ENCODE measurements around the gene SH3RF2. TPM values are rescaled to one million over a fixed set of nuclear protein-coding genes. Genes with fewer than 3 reads are reported as not detected.
"Not testable (repeated sequence)": the region's sequence is repeated elsewhere in the genome, so short reads cannot be mapped to it uniquely, and the experiment has no call there.

SH3RF2 gene
- total RNA-seq, 1 experiment from 2014 or later = not detected

- Histone ChIP-seq H4K20me1 (ENCODE audit: insufficient read depth, low read depth, low read length) (no peaks in the 10 kb centered on the region), H3K4me2 (ENCODE audit: low read depth, low read length, poor library complexity, severe bottlenecking) (no peak overlapping the region), H3K27me3 (ENCODE audit: low read length) (no peaks in the 10 kb centered on the region), H2AFZ (ENCODE audit: low read length) (no peak overlapping the region), H3K9ac (ENCODE audit: low read length) (no peak overlapping the region), H3K4me1 (ENCODE audit: low read length) (peaks cover 6% of the 10 kb centered on the region; the same call in 1 of the 2 replicates), H3K27ac (ENCODE audit: low read length) (no peak overlapping the region), H3K36me3 (ENCODE audit: insufficient read depth, low read length) (no peaks in the 10 kb centered on the region), H3K4me3 (ENCODE audit: low read length) (no peak overlapping the region), H3K9me2 (replicated peaks; ENCODE audit: insufficient read depth, low read length) (no peaks in the 10 kb centered on the region), H3K79me2 (ENCODE audit: low read length) (no peaks in the 10 kb centered on the region), H3K9me3 (ENCODE audit: low read length) (no peaks in the 10 kb centered on the region)
- no peak for DNase-seq
Measured at GRCh38 chr5:146098047-146098446, 161.7 kb downstream of the SH3RF2 start.

- Histone ChIP-seq H3K9me3 (ENCODE audit: low read length) (no peaks in the 10 kb centered on the region), H3K4me2 (ENCODE audit: low read depth, low read length, poor library complexity, severe bottlenecking) (no peak overlapping the region), H3K27ac (ENCODE audit: low read length) (no peak overlapping the region), H3K4me3 (ENCODE audit: low read length) (no peak overlapping the region), H3K4me1 (ENCODE audit: low read length) (peaks cover 6% of the 10 kb centered on the region; the same call in 1 of the 2 replicates), H3K9ac (ENCODE audit: low read length) (no peak overlapping the region), H3K27me3 (ENCODE audit: low read length) (no peaks in the 10 kb centered on the region), H2AFZ (ENCODE audit: low read length) (no peak overlapping the region), H4K20me1 (ENCODE audit: insufficient read depth, low read depth, low read length) (no peaks in the 10 kb centered on the region), H3K79me2 (ENCODE audit: low read length) (no peaks in the 10 kb centered on the region), H3K36me3 (ENCODE audit: insufficient read depth, low read length) (0 out of 2 replicates have a peak, but pooled peaks cover 5% of the 10 kb centered on the region), H3K9me2 (replicated peaks; ENCODE audit: insufficient read depth, low read length) (no peaks in the 10 kb centered on the region)
- no peak for DNase-seq
Measured at GRCh38 chr5:146101646-146102045, 165.3 kb downstream of the SH3RF2 start.

GRCh38 chr5:146103594-146103993 lies 167.2 kb downstream of the SH3RF2 start:
- Histone ChIP-seq H3K4me1 (ENCODE audit: low read length) (peaks cover 6% of the 10 kb centered on the region; the same call in 1 of the 2 replicates), H3K4me2 (ENCODE audit: low read depth, low read length, poor library complexity, severe bottlenecking) (no peak overlapping the region), H3K27me3 (ENCODE audit: low read length) (no peaks in the 10 kb centered on the region), H3K79me2 (ENCODE audit: low read length) (no peaks in the 10 kb centered on the region), H2AFZ (ENCODE audit: low read length) (no peak overlapping the region), H4K20me1 (ENCODE audit: insufficient read depth, low read depth, low read length) (no peaks in the 10 kb centered on the region), H3K9me2 (replicated peaks; ENCODE audit: insufficient read depth, low read length) (no peaks in the 10 kb centered on the region), H3K27ac (ENCODE audit: low read length) (no peak overlapping the region), H3K9me3 (ENCODE audit: low read length) (no peaks in the 10 kb centered on the region), H3K36me3 (ENCODE audit: insufficient read depth, low read length) (0 out of 2 replicates have a peak, but pooled peaks cover 5% of the 10 kb centered on the region), H3K4me3 (ENCODE audit: low read length) (no peak overlapping the region), H3K9ac (ENCODE audit: low read length) (no peak overlapping the region)
- no peak for DNase-seq

GRCh38 chr5:146105477-146105876 lies 169.1 kb downstream of the SH3RF2 start, which contains the start of gene PLAC8L1:
Gene PLAC8L1, minus strand, starts transcription at chr5:146105577. Its CDS starts 1,266 bp downstream, at chr5:146104311.
- Histone ChIP-seq H3K9me2 (replicated peaks; ENCODE audit: insufficient read depth, low read length) (no peaks in the 10 kb centered on the region), H3K27me3 (ENCODE audit: low read length) (no peaks in the 10 kb centered on the region), H3K4me2 (ENCODE audit: low read depth, low read length, poor library complexity, severe bottlenecking) (no peak within 1 kb of the TSS), H3K4me3 (ENCODE audit: low read length) (no peak within 1 kb of the TSS), H3K27ac (ENCODE audit: low read length) (no peak within 1 kb of the TSS), H2AFZ (ENCODE audit: low read length) (no peak within 1 kb of the TSS), H3K9ac (ENCODE audit: low read length) (no peak within 1 kb of the TSS), H3K4me1 (ENCODE audit: low read length) (peaks cover 6% of the 10 kb centered on the region; the same call in 1 of the 2 replicates), H3K79me2 (ENCODE audit: low read length) (no peaks in the 10 kb centered on the region), H3K9me3 (ENCODE audit: low read length) (no peaks in the 10 kb centered on the region), H3K36me3 (ENCODE audit: insufficient read depth, low read length) (0 out of 2 replicates have a peak, but pooled peaks cover 5% of the 10 kb centered on the region), H4K20me1 (ENCODE audit: insufficient read depth, low read depth, low read length) (no peaks in the 10 kb centered on the region)
- DNase-seq = no peak

GRCh38 chr5:146107901-146108300 lies 171.5 kb downstream of the SH3RF2 start:
- no peak overlapping the region for H2AFZ ChIP-seq (ENCODE audit: low read length)
- H3K36me3 ChIP-seq (ENCODE audit: insufficient read depth, low read length) = peaks cover 14% of the 10 kb centered on the region; the same call in 1 of the 2 replicates
- H3K9me3 ChIP-seq (ENCODE audit: low read length) = no peaks in the 10 kb centered on the region
- no peak overlapping the region for H3K9ac ChIP-seq (ENCODE audit: low read length)
- no peak for DNase-seq
- peaks cover 16% of the 10 kb centered on the region for H3K4me1 ChIP-seq (ENCODE audit: low read length)
- no peak overlapping the region for H3K4me2 ChIP-seq (ENCODE audit: low read depth, low read length, poor library complexity, severe bottlenecking)
- H3K27me3 ChIP-seq (ENCODE audit: low read length) = no peaks in the 10 kb centered on the region
- no peak overlapping the region for H3K4me3 ChIP-seq (ENCODE audit: low read length)
- H3K27ac ChIP-seq (ENCODE audit: low read length) = no peak overlapping the region
- no peaks in the 10 kb centered on the region for H3K79me2 ChIP-seq (ENCODE audit: low read length)
- no peaks in the 10 kb centered on the region for H4K20me1 ChIP-seq (ENCODE audit: insufficient read depth, low read depth, low read length)
- H3K9me2 ChIP-seq (replicated peaks; ENCODE audit: insufficient read depth, low read length) = no peaks in the 10 kb centered on the region

GRCh38 chr5:146108870-146109269 lies 172.5 kb downstream of the SH3RF2 start:
- not testable (repeated sequence) for H2AFZ ChIP-seq (ENCODE audit: low read length); H3K4me2 ChIP-seq (ENCODE audit: low read depth, low read length, poor library complexity, severe bottlenecking); H3K9ac ChIP-seq (ENCODE audit: low read length); H3K27me3 ChIP-seq (ENCODE audit: low read length); H4K20me1 ChIP-seq (ENCODE audit: insufficient read depth, low read depth, low read length); H3K9me2 ChIP-seq (replicated peaks; ENCODE audit: insufficient read depth, low read length); H3K4me3 ChIP-seq (ENCODE audit: low read length); H3K79me2 ChIP-seq (ENCODE audit: low read length); H3K27ac ChIP-seq (ENCODE audit: low read length); DNase-seq; H3K9me3 ChIP-seq (ENCODE audit: low read length)
- Histone ChIP-seq H3K36me3 (ENCODE audit: insufficient read depth, low read length) (peaks cover 17% of the 10 kb centered on the region; the same call in 1 of the 2 replicates), H3K4me1 (ENCODE audit: low read length) (peaks cover 15% of the 10 kb centered on the region)

- Histone ChIP-seq H3K27ac (ENCODE audit: low read length) (no peak overlapping the region), H3K27me3 (ENCODE audit: low read length) (no peaks in the 10 kb centered on the region), H3K9me2 (replicated peaks; ENCODE audit: insufficient read depth, low read length) (no peaks in the 10 kb centered on the region), H3K9ac (ENCODE audit: low read length) (no peak overlapping the region), H3K4me1 (ENCODE audit: low read length) (peaks cover 15% of the 10 kb centered on the region), H3K36me3 (ENCODE audit: insufficient read depth, low read length) (peaks cover 20% of the 10 kb centered on the region; the same call in 1 of the 2 replicates), H3K4me2 (ENCODE audit: low read depth, low read length, poor library complexity, severe bottlenecking) (no peak overlapping the region), H4K20me1 (ENCODE audit: insufficient read depth, low read depth, low read length) (no peaks in the 10 kb centered on the region), H3K9me3 (ENCODE audit: low read length) (no peaks in the 10 kb centered on the region), H2AFZ (ENCODE audit: low read length) (no peak overlapping the region), H3K79me2 (ENCODE audit: low read length) (no peaks in the 10 kb centered on the region), H3K4me3 (ENCODE audit: low read length) (no peak overlapping the region)
- no peak for DNase-seq
Measured at GRCh38 chr5:146109379-146109778, 173.0 kb downstream of the SH3RF2 start.

- Histone ChIP-seq H3K9me3 (ENCODE audit: low read length) (no peaks in the 10 kb centered on the region), H3K4me1 (ENCODE audit: low read length) (peaks cover 15% of the 10 kb centered on the region), H3K9ac (ENCODE audit: low read length) (no peak overlapping the region), H3K27me3 (ENCODE audit: low read length) (no peaks in the 10 kb centered on the region), H3K27ac (ENCODE audit: low read length) (no peak overlapping the region), H3K9me2 (replicated peaks; ENCODE audit: insufficient read depth, low read length) (no peaks in the 10 kb centered on the region), H3K79me2 (ENCODE audit: low read length) (no peaks in the 10 kb centered on the region), H4K20me1 (ENCODE audit: insufficient read depth, low read depth, low read length) (no peaks in the 10 kb centered on the region), H3K36me3 (ENCODE audit: insufficient read depth, low read length) (peaks cover 25% of the 10 kb centered on the region; the same call in 1 of the 2 replicates), H3K4me2 (ENCODE audit: low read depth, low read length, poor library complexity, severe bottlenecking) (no peak overlapping the region), H2AFZ (ENCODE audit: low read length) (no peak overlapping the region), H3K4me3 (ENCODE audit: low read length) (no peak overlapping the region)
- no peak for DNase-seq
Measured at GRCh38 chr5:146111409-146111808, 175.0 kb downstream of the SH3RF2 start.
